HL-60 (cell line): Measurements from ENCODE around the gene RAB11FIP3.

Experiments
- DNase-seq, 2 experiments: peaks; one replicate each; pipeline ENCODE4 v3.0.0-alpha.2; 2010 to 2020; ENCODE audit warnings: low read depth in 1 of 2, low spot score in 1 of 2
- H3K27ac ChIP-seq: fragments of 250-450 bp; sonication (Bioruptor Pico); replicated peaks from 2 replicates; pipeline ENCODE4 v1.5.1; 2020; ENCODE audit warnings: mild to moderate bottlenecking, moderate library complexity
- H3K27me3 ChIP-seq: fragments of 250-450 bp; sonication (Bioruptor Pico); 2 replicates; pipeline ENCODE4 v1.5.1; 2021; ENCODE audit warnings: mild to moderate bottlenecking, moderate library complexity; ENCODE audit not compliant: insufficient read depth, poor library complexity, severe bottlenecking
- H3K4me3 ChIP-seq: replicated peaks from 2 replicates; pipeline ENCODE4 v1.5.1; 2011; ENCODE audit warnings: mild to moderate bottlenecking, control low read depth, low read length; ENCODE audit not compliant: insufficient read depth
- GABPA ChIP-seq: IDR thresholded peaks from 2 replicates; pipeline ENCODE4 v1.6.1; 2012; ENCODE audit warnings: low read depth
- POLR2AphosphoS5 ChIP-seq: IDR thresholded peaks from 2 replicates; pipeline ENCODE4 v1.6.1; 2012; ENCODE audit warnings: low read depth
- SPI1 ChIP-seq: IDR thresholded peaks from 2 replicates; pipeline ENCODE4 v1.6.1; 2012; ENCODE audit warnings: low read depth, mild to moderate bottlenecking, borderline replicate concordance
- TF ChIP-seq, protein P1 (sequence below): IDR thresholded peaks from one replicate; pipeline ENCODE4 v1.5.1; 2011; ENCODE audit warnings: low read length, control low read depth, inconsistent platforms; ENCODE audit not compliant: insufficient read depth
- TF ChIP-seq, protein P2 (sequence below): IDR thresholded peaks from 2 replicates; pipeline ENCODE4 v1.6.1; 2012; ENCODE audit warnings: low read depth; ENCODE audit not compliant: insufficient replicate concordance

The RAB11FIP3 gene

DNA sequence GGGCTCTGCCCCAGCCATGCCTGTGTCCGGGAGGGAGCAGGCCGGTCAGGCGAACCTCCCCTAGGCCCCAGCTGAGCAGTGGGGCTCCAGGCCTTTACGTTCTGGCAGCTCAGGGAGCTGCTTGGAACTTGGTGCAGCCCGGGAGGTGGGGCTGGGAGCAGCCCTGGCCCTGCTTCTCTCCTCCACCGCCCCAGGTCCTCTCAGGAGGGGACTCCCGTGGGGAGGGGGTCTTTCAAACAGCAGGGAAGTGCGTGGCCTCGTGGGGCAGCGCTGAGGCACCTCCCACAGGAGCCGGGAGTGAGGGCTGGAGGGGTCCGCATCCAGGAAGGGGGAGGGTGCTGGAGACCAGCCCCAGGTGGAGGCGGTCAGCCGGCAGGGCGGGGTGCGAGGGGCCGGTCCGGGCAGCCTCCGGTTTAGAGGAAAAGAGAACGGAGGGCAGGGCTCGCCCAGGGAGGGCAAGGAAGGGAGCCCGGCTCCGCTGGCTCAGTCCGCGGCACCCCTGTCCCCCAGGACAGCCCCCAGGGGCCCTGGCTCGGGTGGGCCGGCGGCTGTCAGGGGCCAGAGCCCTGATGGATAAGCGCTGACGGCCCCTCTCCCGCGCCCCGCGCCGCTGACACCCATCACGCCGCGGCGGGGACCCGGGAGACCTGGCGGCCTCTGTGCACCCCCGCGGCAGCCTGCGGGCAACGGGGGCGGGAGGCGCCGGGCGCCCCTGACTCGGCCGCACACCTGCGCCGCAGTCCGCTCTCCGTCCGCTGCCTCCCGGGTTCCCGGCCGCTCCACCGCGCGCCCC is 134.2 kb downstream of the RAB11FIP3 start:
- Histone ChIP-seq H3K27ac (no peak overlapping the region), H3K4me3 (no peak overlapping the region), H3K27me3 (peaks cover 22% of the 10 kb centered on the region)
- TF ChIP-seq SPI1 = no peak
- TF ChIP-seq, protein P1, sequence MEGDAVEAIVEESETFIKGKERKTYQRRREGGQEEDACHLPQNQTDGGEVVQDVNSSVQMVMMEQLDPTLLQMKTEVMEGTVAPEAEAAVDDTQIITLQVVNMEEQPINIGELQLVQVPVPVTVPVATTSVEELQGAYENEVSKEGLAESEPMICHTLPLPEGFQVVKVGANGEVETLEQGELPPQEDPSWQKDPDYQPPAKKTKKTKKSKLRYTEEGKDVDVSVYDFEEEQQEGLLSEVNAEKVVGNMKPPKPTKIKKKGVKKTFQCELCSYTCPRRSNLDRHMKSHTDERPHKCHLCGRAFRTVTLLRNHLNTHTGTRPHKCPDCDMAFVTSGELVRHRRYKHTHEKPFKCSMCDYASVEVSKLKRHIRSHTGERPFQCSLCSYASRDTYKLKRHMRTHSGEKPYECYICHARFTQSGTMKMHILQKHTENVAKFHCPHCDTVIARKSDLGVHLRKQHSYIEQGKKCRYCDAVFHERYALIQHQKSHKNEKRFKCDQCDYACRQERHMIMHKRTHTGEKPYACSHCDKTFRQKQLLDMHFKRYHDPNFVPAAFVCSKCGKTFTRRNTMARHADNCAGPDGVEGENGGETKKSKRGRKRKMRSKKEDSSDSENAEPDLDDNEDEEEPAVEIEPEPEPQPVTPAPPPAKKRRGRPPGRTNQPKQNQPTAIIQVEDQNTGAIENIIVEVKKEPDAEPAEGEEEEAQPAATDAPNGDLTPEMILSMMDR = no peak
- no peak for TF ChIP-seq POLR2AphosphoS5
- TF ChIP-seq, protein P2, sequence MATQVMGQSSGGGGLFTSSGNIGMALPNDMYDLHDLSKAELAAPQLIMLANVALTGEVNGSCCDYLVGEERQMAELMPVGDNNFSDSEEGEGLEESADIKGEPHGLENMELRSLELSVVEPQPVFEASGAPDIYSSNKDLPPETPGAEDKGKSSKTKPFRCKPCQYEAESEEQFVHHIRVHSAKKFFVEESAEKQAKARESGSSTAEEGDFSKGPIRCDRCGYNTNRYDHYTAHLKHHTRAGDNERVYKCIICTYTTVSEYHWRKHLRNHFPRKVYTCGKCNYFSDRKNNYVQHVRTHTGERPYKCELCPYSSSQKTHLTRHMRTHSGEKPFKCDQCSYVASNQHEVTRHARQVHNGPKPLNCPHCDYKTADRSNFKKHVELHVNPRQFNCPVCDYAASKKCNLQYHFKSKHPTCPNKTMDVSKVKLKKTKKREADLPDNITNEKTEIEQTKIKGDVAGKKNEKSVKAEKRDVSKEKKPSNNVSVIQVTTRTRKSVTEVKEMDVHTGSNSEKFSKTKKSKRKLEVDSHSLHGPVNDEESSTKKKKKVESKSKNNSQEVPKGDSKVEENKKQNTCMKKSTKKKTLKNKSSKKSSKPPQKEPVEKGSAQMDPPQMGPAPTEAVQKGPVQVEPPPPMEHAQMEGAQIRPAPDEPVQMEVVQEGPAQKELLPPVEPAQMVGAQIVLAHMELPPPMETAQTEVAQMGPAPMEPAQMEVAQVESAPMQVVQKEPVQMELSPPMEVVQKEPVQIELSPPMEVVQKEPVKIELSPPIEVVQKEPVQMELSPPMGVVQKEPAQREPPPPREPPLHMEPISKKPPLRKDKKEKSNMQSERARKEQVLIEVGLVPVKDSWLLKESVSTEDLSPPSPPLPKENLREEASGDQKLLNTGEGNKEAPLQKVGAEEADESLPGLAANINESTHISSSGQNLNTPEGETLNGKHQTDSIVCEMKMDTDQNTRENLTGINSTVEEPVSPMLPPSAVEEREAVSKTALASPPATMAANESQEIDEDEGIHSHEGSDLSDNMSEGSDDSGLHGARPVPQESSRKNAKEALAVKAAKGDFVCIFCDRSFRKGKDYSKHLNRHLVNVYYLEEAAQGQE = no peak
- TF ChIP-seq GABPA = no peak
- no peak for DNase-seq

DNA sequence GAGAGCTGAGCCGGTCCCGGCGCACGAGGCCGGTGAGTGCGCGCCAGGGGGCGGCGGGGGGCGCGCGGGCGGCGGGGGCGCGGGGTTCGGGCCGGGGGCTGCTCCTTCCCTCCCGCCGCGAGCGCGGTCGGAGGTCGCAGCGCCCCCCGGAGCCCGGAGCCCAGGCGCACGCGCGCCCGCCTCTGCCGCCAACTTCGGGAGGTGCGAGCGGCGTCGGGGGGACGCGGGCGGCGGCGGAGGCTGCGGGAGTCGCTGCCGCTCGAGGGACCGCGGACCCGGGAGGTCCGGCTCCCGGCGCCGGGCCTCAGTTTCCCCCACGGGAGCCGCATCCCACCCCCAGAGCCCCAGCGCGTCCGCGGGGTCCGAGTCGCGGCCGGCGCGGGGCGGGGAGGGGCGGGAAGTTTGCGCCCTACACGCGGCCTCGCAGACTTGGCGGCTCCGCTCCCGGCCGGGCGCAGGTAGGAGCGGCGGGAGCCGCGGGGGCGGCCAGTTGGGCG is 134.8 kb downstream of the RAB11FIP3 start, which contains the start of gene PRR35:
PRR35 (plus strand) TSS at position 191 of the 497 bp plus-strand sequence. CDS start 2,901 bp downstream, outside the sequence.
- no peak for TF ChIP-seq POLR2AphosphoS5
- TF ChIP-seq, protein P1 = no peak
- no peak within 1 kb of the TSS for H3K4me3 ChIP-seq
- H3K27me3 ChIP-seq = peaks cover 22% of the 10 kb centered on the region
- H3K27ac ChIP-seq = no peak within 1 kb of the TSS
- DNase-seq = no peak

DNA sequence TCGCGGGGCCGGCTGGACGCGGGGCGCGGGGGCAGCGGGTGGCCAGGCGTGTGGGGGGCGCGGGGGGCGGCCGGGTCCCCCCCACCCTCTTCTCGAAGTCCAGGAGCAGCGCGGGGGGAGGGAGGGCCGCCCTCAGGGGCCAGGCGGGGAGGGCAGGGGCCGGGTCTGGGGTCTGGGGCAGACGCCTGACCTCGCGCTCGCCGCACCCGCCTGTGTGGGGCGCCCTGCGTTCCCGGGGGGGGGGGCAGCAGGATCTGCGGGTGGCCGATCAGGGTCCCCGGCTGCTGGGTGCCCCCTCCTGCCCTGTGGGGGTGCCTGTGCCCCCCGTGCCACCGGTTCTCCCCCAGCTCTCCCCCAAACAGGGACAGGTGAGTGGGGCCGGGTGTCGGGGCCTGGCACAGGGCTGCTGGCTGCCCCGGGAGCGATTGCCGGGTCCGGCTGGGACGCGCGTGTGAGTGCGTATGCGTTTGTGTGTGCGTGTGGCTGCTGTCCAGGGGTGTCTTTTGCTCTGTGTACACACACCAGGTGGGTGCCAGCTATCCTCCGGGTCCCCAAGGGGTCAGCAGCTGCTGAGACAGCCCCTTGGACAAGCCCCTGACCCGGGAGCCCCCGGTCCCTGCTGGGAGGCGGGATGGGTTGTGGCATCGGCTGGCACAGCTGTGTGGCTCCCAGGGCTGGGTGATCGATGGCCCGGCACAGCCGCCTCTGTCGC is 135.4 kb downstream of the RAB11FIP3 start:
- H3K4me3 ChIP-seq = no peak overlapping the region
- peaks cover 22% of the 10 kb centered on the region for H3K27me3 ChIP-seq
- no peak overlapping the region for H3K27ac ChIP-seq
- no peak for DNase-seq
- TF ChIP-seq POLR2AphosphoS5 (no peak), GABPA (no peak)
- TF ChIP-seq, protein P1 = no peak
- TF ChIP-seq, protein P2 = no peak
